HL-60 (cell line): Measurements from ENCODE around the gene SYTL3.

ENCODE experiments used
- GABPA ChIP-seq: IDR thresholded peaks from 2 replicates; pipeline ENCODE4 v1.6.1; 2012; ENCODE audit warnings: low read depth
- POLR2AphosphoS5 ChIP-seq: IDR thresholded peaks from 2 replicates; pipeline ENCODE4 v1.6.1; 2012; ENCODE audit warnings: low read depth
- SPI1 ChIP-seq: IDR thresholded peaks from 2 replicates; pipeline ENCODE4 v1.6.1; 2012; ENCODE audit warnings: low read depth, mild to moderate bottlenecking, borderline replicate concordance
- TF ChIP-seq, protein P1 (sequence below): IDR thresholded peaks from one replicate; pipeline ENCODE4 v1.5.1; 2011; ENCODE audit warnings: low read length, control low read depth, inconsistent platforms; ENCODE audit not compliant: insufficient read depth
- TF ChIP-seq, protein P2 (sequence below): IDR thresholded peaks from 2 replicates; pipeline ENCODE4 v1.6.1; 2012; ENCODE audit warnings: low read depth; ENCODE audit not compliant: insufficient replicate concordance

DNA sequence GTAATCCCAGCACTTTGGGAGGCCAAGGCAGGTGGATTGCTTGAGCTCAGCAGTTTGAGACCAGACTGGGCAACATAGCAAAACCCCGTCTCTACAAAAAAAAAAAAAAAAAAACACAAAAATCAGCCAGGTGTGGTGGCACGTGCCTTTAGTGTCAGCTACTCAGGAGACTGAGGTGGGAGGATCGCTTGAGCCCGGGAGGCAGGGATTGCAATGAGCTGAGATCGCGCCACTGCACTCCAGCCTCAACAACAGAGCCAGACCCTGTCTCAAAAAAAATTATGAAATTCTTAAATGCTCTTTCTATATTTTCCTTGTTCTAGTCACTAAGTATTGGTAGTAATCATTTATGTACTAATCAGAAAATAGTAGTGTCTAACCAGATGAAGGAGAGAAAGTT, 30.6 kb downstream of the SYTL3 start:
- TF ChIP-seq, protein P1, sequence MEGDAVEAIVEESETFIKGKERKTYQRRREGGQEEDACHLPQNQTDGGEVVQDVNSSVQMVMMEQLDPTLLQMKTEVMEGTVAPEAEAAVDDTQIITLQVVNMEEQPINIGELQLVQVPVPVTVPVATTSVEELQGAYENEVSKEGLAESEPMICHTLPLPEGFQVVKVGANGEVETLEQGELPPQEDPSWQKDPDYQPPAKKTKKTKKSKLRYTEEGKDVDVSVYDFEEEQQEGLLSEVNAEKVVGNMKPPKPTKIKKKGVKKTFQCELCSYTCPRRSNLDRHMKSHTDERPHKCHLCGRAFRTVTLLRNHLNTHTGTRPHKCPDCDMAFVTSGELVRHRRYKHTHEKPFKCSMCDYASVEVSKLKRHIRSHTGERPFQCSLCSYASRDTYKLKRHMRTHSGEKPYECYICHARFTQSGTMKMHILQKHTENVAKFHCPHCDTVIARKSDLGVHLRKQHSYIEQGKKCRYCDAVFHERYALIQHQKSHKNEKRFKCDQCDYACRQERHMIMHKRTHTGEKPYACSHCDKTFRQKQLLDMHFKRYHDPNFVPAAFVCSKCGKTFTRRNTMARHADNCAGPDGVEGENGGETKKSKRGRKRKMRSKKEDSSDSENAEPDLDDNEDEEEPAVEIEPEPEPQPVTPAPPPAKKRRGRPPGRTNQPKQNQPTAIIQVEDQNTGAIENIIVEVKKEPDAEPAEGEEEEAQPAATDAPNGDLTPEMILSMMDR = no peak
- TF ChIP-seq, protein P2, sequence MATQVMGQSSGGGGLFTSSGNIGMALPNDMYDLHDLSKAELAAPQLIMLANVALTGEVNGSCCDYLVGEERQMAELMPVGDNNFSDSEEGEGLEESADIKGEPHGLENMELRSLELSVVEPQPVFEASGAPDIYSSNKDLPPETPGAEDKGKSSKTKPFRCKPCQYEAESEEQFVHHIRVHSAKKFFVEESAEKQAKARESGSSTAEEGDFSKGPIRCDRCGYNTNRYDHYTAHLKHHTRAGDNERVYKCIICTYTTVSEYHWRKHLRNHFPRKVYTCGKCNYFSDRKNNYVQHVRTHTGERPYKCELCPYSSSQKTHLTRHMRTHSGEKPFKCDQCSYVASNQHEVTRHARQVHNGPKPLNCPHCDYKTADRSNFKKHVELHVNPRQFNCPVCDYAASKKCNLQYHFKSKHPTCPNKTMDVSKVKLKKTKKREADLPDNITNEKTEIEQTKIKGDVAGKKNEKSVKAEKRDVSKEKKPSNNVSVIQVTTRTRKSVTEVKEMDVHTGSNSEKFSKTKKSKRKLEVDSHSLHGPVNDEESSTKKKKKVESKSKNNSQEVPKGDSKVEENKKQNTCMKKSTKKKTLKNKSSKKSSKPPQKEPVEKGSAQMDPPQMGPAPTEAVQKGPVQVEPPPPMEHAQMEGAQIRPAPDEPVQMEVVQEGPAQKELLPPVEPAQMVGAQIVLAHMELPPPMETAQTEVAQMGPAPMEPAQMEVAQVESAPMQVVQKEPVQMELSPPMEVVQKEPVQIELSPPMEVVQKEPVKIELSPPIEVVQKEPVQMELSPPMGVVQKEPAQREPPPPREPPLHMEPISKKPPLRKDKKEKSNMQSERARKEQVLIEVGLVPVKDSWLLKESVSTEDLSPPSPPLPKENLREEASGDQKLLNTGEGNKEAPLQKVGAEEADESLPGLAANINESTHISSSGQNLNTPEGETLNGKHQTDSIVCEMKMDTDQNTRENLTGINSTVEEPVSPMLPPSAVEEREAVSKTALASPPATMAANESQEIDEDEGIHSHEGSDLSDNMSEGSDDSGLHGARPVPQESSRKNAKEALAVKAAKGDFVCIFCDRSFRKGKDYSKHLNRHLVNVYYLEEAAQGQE = no peak
- TF ChIP-seq POLR2AphosphoS5 (no peak), GABPA (no peak), SPI1 (no peak)
